ENCODE results near the gene UFL1. TPM values are rescaled to one million over a fixed set of nuclear protein-coding genes. Genes with fewer than 3 reads are reported as not detected.

The UFL1 gene
- total RNA-seq, 1 donor from 2014 or later, result 18.0 TPM

DNA sequence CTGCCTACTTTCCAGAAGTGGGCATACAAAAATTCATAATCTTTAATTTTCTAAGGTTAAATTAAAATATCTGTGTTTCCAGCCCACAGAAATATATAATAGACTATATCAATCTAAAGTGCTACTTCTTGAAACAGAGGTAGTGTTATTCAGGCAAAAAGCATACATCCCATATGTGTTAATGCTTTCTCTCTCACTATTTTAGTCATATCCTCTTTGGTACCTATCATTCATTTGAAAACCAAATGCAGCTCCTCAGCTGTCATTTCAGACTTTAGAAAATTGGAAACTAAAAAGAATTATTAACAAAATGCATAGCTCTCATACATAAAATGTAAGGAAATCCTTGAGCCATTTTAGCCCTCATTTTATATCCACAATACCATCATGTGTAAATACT, 42.2 kb downstream of the UFL1 start:
- DNase-seq (ENCODE audit: low read depth), result no peak
- H3K4me3 ChIP-seq (ENCODE audit: low read depth, low read length), result no peak overlapping the region
- TF ChIP-seq, protein P1, sequence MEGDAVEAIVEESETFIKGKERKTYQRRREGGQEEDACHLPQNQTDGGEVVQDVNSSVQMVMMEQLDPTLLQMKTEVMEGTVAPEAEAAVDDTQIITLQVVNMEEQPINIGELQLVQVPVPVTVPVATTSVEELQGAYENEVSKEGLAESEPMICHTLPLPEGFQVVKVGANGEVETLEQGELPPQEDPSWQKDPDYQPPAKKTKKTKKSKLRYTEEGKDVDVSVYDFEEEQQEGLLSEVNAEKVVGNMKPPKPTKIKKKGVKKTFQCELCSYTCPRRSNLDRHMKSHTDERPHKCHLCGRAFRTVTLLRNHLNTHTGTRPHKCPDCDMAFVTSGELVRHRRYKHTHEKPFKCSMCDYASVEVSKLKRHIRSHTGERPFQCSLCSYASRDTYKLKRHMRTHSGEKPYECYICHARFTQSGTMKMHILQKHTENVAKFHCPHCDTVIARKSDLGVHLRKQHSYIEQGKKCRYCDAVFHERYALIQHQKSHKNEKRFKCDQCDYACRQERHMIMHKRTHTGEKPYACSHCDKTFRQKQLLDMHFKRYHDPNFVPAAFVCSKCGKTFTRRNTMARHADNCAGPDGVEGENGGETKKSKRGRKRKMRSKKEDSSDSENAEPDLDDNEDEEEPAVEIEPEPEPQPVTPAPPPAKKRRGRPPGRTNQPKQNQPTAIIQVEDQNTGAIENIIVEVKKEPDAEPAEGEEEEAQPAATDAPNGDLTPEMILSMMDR (conservative IDR thresholded peaks at IDR 0.05; ENCODE audit: low read depth, low read length), result no peak

GRCh38 chr6:96570053-96570452, 48.4 kb downstream of the UFL1 start:
- no peak for DNase-seq (ENCODE audit: low read depth)
- H3K4me3 ChIP-seq (ENCODE audit: low read depth, low read length), result no peak overlapping the region
- TF ChIP-seq, protein P1 (conservative IDR thresholded peaks at IDR 0.05; ENCODE audit: low read depth, low read length), result no peak

GRCh38 chr6:96571551-96571950, 49.9 kb downstream of the UFL1 start:
- H3K4me3 ChIP-seq (ENCODE audit: low read depth, low read length), result no peak overlapping the region
- TF ChIP-seq, protein P1 (conservative IDR thresholded peaks at IDR 0.05; ENCODE audit: low read depth, low read length), result no peak
- DNase-seq (ENCODE audit: low read depth), result no peak

DNA sequence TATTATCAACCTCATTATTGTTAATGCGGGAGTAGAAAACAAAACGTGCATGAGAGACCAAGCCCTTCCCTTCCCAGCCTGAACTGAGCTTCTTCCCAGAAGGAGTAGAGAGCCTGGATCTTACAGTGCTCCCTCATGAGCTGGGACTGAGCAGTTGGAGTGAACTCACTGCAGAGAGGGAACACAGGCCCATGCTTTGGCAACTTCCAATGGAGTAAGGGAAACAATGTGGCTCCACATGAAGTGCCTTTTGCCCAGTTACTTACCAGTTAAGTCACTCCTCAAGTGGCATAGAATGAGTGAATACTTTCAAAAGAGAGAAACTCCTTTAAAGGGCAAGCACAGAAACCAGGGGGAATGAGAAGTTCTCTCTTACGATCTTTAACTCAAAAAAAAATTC, 53.8 kb downstream of the UFL1 start:
- TF ChIP-seq, protein P1 (conservative IDR thresholded peaks at IDR 0.05; ENCODE audit: low read depth, low read length), result no peak
- no peak overlapping the region for H3K4me3 ChIP-seq (ENCODE audit: low read depth, low read length)
- no peak for DNase-seq (ENCODE audit: low read depth)

DNA sequence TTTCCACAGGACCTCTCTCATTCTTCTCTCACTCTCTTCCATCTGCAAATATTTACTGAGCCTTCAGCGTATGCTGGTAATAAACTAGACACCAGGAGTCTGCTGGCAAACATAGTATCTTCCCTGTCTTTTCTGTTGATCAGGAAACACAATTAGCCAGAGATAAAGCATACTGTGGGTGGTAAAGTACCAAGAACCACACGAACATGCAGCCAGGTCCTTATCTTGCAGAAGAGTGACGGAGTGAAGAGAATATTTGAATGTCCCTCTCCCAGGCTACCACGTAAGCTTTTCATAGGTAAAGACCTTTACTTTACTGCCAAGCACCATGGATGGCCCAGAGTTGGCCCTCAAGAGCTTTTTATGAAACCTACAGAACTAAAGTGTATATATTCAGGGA, 54.6 kb downstream of the UFL1 start:
- H3K4me3 ChIP-seq (ENCODE audit: low read depth, low read length), result no peak overlapping the region
- no peak for DNase-seq (ENCODE audit: low read depth)
- TF ChIP-seq, protein P1 (conservative IDR thresholded peaks at IDR 0.05; ENCODE audit: low read depth, low read length), result no peak

GRCh38 chr6:96582021-96582420, 60.4 kb downstream of the UFL1 start:
- no peak for DNase-seq (ENCODE audit: low read depth)
- H3K4me3 ChIP-seq (ENCODE audit: low read depth, low read length), result no peak overlapping the region
- TF ChIP-seq, protein P1 (conservative IDR thresholded peaks at IDR 0.05; ENCODE audit: low read depth, low read length), result no peak

- H3K4me3 ChIP-seq (ENCODE audit: low read depth, low read length), result no peak overlapping the region
- TF ChIP-seq, protein P1 (conservative IDR thresholded peaks at IDR 0.05; ENCODE audit: low read depth, low read length), result no peak
- DNase-seq (ENCODE audit: low read depth), result no peak
Observed at GRCh38 chr6:96582436-96582835, 60.8 kb downstream of the UFL1 start.

Measured in epithelial cell of proximal tubule (primary cell).